Spleen (tissue), 13 donors: Measurements from ENCODE around the gene NUP62CL. TPM values are rescaled to one million over a fixed set of nuclear protein-coding genes. Genes with fewer than 3 reads are reported as not detected.

Source experiments
- DNase-seq: peaks from one replicate; pipeline ENCODE4 v3.0.0-alpha.2; 2020
- H3K27ac ChIP-seq, 8 donors: fragments of 200-600 bp; sonication (generic) in 7 of 8; 1 replicate in 4 of 8; 2 replicates in 4 of 8; pipeline versions ENCODE4 v1.5.0 to v1.8.0; 2016 to 2021; ENCODE audit warnings: inconsistent platforms in 4 of 8, mild to moderate bottlenecking in 4 of 8, moderate library complexity in 1 of 8
- H3K27me3 ChIP-seq, 7 donors: fragments of 200-600 bp; sonication (generic) in 6 of 7; replicated peaks in 1 of 7; 1 replicate in 4 of 7; 2 replicates in 3 of 7; pipeline versions ENCODE4 v1.5.0 to v1.8.0; 2016 to 2021; ENCODE audit warnings: inconsistent platforms in 3 of 7, mild to moderate bottlenecking in 1 of 7
- H3K36me3 ChIP-seq, 6 donors: fragments of 200-600 bp; sonication (generic) in 5 of 6; 1 replicate in 4 of 6; 2 replicates in 2 of 6; pipeline versions ENCODE4 v1.5.0 to v1.8.0; 2016 to 2021; ENCODE audit warnings: inconsistent platforms in 2 of 6
- H3K4me1 ChIP-seq, 6 donors: fragments of 200-600 bp; sonication (generic) in 5 of 6; 1 replicate in 3 of 6; 2 replicates in 3 of 6; pipeline versions ENCODE4 v1.5.0 to v1.8.0; 2016 to 2021; ENCODE audit warnings: inconsistent platforms in 3 of 6
- H3K4me3 ChIP-seq, 8 donors: fragments of 200-600 bp; sonication (generic) in 7 of 8; 1 replicate in 4 of 8; 2 replicates in 4 of 8; pipeline versions ENCODE4 v1.5.0 to v1.8.0; 2016 to 2021; ENCODE audit warnings: inconsistent platforms in 4 of 8, mild to moderate bottlenecking in 4 of 8, moderate library complexity in 2 of 8
- H3K9me3 ChIP-seq, 8 donors: fragments of 200-600 bp; sonication (generic) in 7 of 8; 1 replicate in 4 of 8; 2 replicates in 4 of 8; pipeline versions ENCODE4 v1.5.0 to v1.8.0; 2016 to 2021; ENCODE audit warnings: inconsistent platforms in 4 of 8
- POLR2A ChIP-seq, 3 donors: fragments of 450-650 bp; IDR thresholded peaks; one replicate each; pipeline ENCODE4 v1.5.1; 2017; ENCODE audit warnings: antibody characterized with exemption in 3 of 3, mild to moderate bottlenecking in 1 of 3
- POLR2AphosphoS5 ChIP-seq, 3 donors: sonication (generic); formaldehyde crosslinking; IDR thresholded peaks; one replicate each; pipeline ENCODE4 v1.5.1; 2017; ENCODE audit warnings: antibody characterized with exemption in 3 of 3
- WGBS, 5 donors: extraction: QIAGEN DNeasy Blood & Tissue Kit in 3 of 5; methylation state at CpG; one replicate each; pipeline versions ENCODE4 v1.1.5 to v1.1.7; 2013 to 2018; 5-methylcytosine and 5-hydroxymethylcytosine counted together
- intact Hi-C: fragments of 100-400 bp; cut with DNase I; formaldehyde crosslinking; loops from one replicate; pipeline ENCODE4 v1.15.0; 2023; ENCODE audit warnings: low total_unique reads
- long read RNA-seq, 2 donors: transcript quantifications; one replicate each; lab custom pipeline, GENCODE V29; 2026
- polyA plus RNA-seq, 3 donors: library from polyadenylated mRNA; stranded (reverse); fragments of 200-250 nt; gene quantifications; one replicate each; pipeline ENCODE4 v1.2.1, GENCODE V29; 2013
- total RNA-seq, 7 donors: library from RNA; depleted of rRNA in 3 of 7; stranded (reverse); fragments of >200 nt in 3 of 7; fragmentation: NEBNext Ultra II Directional in 4 of 7; extraction: Animal tissue kit (Norgen Biotek cat#: 25700) in 4 of 7; gene quantifications; one replicate each; pipeline versions ENCODE4 v1.1.0 to v1.2.1, GENCODE V29; 2016 to 2021
- TF ChIP-seq, protein P1 (sequence below), 11 experiments: fragments of 200-600 bp in 7 of 11; fragments of 450-650 bp in 4 of 11; sonication (generic) in 4 of 11; IDR thresholded peaks in 8 of 11; conservative IDR thresholded peaks in 3 of 11; 1 replicate in 7 of 11; 2 replicates in 4 of 11; pipeline versions ENCODE4 v1.4.0 to v1.8.0; 2016 to 2021; ENCODE audit warnings: antibody characterized with exemption in 11 of 11, inconsistent platforms in 4 of 11, mild to moderate bottlenecking in 1 of 11
- donor health status: healthy with polysubstance abuse.
- donor health status: DM: no; HTN: no; CAD: no; lungs with moderate emphysema.
- donor health status: DM: no; HTN: no; CAD: no.
- donor health status: Bipolar disorder and iron deficiency.
- donor health status: healthy.
- donor health status: DM: no; HTN: no; CAD: no.
- donor health status: DM: yes; HTN: yes; CAD: no.

Gene NUP62CL, protein sequence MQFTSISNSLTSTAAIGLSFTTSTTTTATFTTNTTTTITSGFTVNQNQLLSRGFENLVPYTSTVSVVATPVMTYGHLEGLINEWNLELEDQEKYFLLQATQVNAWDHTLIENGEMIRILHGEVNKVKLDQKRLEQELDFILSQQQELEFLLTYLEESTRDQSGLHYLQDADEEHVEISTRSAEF
- 1 to 10 TPM in 1 of 7 donors, under 1 TPM in 5, not detected in 1; 0.52 to 1.3 (median 0.73) TPM for total RNA-seq
- polyA plus RNA-seq, result under 1 TPM; 0.33 to 0.45 (median 0.39) TPM
- long read RNA-seq, donor 1, result 0 reads
- long read RNA-seq, donor 2, result 0 reads

- DNase-seq, result peak; percentile 85
- TF ChIP-seq POLR2AphosphoS5 (IDR thresholded peaks at IDR 0.05) (peak; percentile 14 to 50 (median 28)), POLR2A (IDR thresholded peaks at IDR 0.05) (no peak)
- TF ChIP-seq, protein P1, sequence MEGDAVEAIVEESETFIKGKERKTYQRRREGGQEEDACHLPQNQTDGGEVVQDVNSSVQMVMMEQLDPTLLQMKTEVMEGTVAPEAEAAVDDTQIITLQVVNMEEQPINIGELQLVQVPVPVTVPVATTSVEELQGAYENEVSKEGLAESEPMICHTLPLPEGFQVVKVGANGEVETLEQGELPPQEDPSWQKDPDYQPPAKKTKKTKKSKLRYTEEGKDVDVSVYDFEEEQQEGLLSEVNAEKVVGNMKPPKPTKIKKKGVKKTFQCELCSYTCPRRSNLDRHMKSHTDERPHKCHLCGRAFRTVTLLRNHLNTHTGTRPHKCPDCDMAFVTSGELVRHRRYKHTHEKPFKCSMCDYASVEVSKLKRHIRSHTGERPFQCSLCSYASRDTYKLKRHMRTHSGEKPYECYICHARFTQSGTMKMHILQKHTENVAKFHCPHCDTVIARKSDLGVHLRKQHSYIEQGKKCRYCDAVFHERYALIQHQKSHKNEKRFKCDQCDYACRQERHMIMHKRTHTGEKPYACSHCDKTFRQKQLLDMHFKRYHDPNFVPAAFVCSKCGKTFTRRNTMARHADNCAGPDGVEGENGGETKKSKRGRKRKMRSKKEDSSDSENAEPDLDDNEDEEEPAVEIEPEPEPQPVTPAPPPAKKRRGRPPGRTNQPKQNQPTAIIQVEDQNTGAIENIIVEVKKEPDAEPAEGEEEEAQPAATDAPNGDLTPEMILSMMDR (IDR thresholded peaks at IDR 0.05 in 8 of 11, conservative IDR thresholded peaks at IDR 0.05 in 3 of 11), result no peak
- Histone ChIP-seq H3K36me3 (no peaks in the 10 kb centered on the region), H3K27ac (no peak within 1 kb of the TSS), H3K27me3 (peaks cover 0 to 12% (median 4%) of the 10 kb centered on the region in 7 donors), H3K4me3 (peak within 1 kb of the TSS; percentile 24 to 72 (median 39)), H3K4me1 (peaks cover 0 to 8% (median 0%) of the 10 kb centered on the region in 6 donors), H3K9me3 (no peaks in the 10 kb centered on the region)
- intact Hi-C loops, result no loop called here
- 1 to 41% (median 4%) methylated on average over 40 to 66 of the region's 66 CpGs for WGBS, 5 donors
Observed at GRCh38 chrX:107205770-107206696, at the start of gene NUP62CL, which contains the start of gene DNAAF6. Gene NUP62CL (minus strand): TSS chrX:107206433. CDS start chrX:107175146, 31,287 bp downstream. Gene DNAAF6 (plus strand): TSS chrX:107206611. CDS start chrX:107212876, 6,265 bp downstream.

DNA sequence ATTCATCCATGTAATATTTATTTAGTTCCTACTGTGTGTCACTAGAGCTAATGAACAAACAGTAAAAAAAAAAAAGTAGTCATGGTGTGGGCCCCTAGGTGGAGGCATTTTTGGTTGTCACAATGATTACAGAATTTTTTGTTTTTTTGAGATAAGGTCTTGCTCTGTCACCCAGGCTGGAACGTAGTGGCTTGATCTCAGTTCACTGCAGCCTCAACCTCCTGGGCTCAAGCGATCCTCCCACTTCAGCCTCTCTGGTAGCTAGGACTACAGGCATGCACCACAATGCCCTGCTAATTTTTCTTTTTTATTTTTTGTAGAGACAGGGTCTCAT, 22.2 kb upstream of the NUP62CL start:
- Histone ChIP-seq H3K4me1 (no peaks in the 10 kb centered on the region), H3K36me3 (no peaks in the 10 kb centered on the region), H3K9me3 (no peaks in the 10 kb centered on the region), H3K27ac (no peak overlapping the region), H3K4me3 (no peak overlapping the region), H3K27me3 (no peaks in the 10 kb centered on the region)
- DNase-seq, result no peak
- intact Hi-C loops, result no loop called here
- WGBS, 5 donors, result 63 to 85% (median 72%) methylated on average over 2 of the region's 2 CpGs
- TF ChIP-seq POLR2A (IDR thresholded peaks at IDR 0.05) (no peak), POLR2AphosphoS5 (IDR thresholded peaks at IDR 0.05) (no peak)
- TF ChIP-seq, protein P1 (IDR thresholded peaks at IDR 0.05 in 8 of 11, conservative IDR thresholded peaks at IDR 0.05 in 3 of 11), result no peak

- no peak for DNase-seq
- TF ChIP-seq, protein P1 (IDR thresholded peaks at IDR 0.05 in 8 of 11, conservative IDR thresholded peaks at IDR 0.05 in 3 of 11), result no peak
- TF ChIP-seq POLR2AphosphoS5 (IDR thresholded peaks at IDR 0.05), result no peak
- TF ChIP-seq POLR2A (IDR thresholded peaks at IDR 0.05), result no peak
- H3K36me3 ChIP-seq, result no peaks in the 10 kb centered on the region
- intact Hi-C loops, result no loop called here
- H3K27me3 ChIP-seq, result no peaks in the 10 kb centered on the region
- H3K9me3 ChIP-seq, result no peaks in the 10 kb centered on the region
- H3K27ac ChIP-seq, result no peak overlapping the region
- WGBS, 5 donors, result 83 to 96% (median 85%) methylated on average over 2 of the region's 2 CpGs
- H3K4me3 ChIP-seq, result no peak overlapping the region
- no peaks in the 10 kb centered on the region for H3K4me1 ChIP-seq
Observed at GRCh38 chrX:107227780-107228485, 21.7 kb upstream of the NUP62CL start.
